Measurements from ENCODE around the gene EFNA4. TPM values are rescaled to one million over a fixed set of nuclear protein-coding genes. Genes with fewer than 3 reads are reported as not detected.
A peak's percentile ranks its signal among the peaks of the same experiment; 100 is the strongest.

Gene EFNA4
- total RNA-seq, 1 donor from 2014 or later, result 10.7 TPM

- peak overlapping the region; percentile 71 for H3K27ac Mint-ChIP-seq
- no peaks in the 10 kb centered on the region for H3K9me3 ChIP-seq (ENCODE audit: low read depth)
- peak overlapping the region; percentile 53 for H3K4me3 Mint-ChIP-seq
- no peak overlapping the region for H3K9ac ChIP-seq
- H3K36me3 Mint-ChIP-seq, result peaks cover 2% of the 10 kb centered on the region
- peaks cover 25% of the 10 kb centered on the region for H3K4me1 Mint-ChIP-seq
- peaks cover 16% of the 10 kb centered on the region for H3K27me3 Mint-ChIP-seq (ENCODE audit: insufficient read depth, low read depth)
- H2AFZ ChIP-seq (replicated peaks), result no peak overlapping the region
- peaks cover 25% of the 10 kb centered on the region for H3F3A ChIP-seq (ENCODE audit: low read depth)
- peaks cover 5% of the 10 kb centered on the region for H4K20me1 ChIP-seq (ENCODE audit: low read depth)
- peak overlapping the region; percentile 50 for H3K27ac ChIP-seq
- peaks cover 26% of the 10 kb centered on the region for H3K4me1 ChIP-seq
- DNase-seq (ENCODE audit: low spot score), result peak; percentile 46
- H3K36me3 ChIP-seq, result no peaks in the 10 kb centered on the region
- H3K9me3 Mint-ChIP-seq, result no peaks in the 10 kb centered on the region
- no peaks in the 10 kb centered on the region for H3K79me2 ChIP-seq (ENCODE audit: low read depth)
- no peak for TF ChIP-seq EZH2phosphoT487 (IDR thresholded peaks at IDR 0.05)
- TF ChIP-seq CTCF (IDR thresholded peaks at IDR 0.05), result no peak
- TF ChIP-seq EZH2 (IDR thresholded peaks at IDR 0.05), result no peak
- H3K4me2 ChIP-seq, result peak overlapping the region; percentile 40
- no peak overlapping the region for H3K4me3 ChIP-seq
- no peaks in the 10 kb centered on the region for H3K27me3 ChIP-seq
These were observed 44.8 kb upstream of the EFNA4 start for GRCh38 chr1:155018617-155019348.

GRCh38 chr1:155019377-155020245, 43.9 kb upstream of the EFNA4 start:
- H2AFZ ChIP-seq (replicated peaks), result no peak overlapping the region
- no peaks in the 10 kb centered on the region for H3K79me2 ChIP-seq (ENCODE audit: low read depth)
- H3K27me3 ChIP-seq, result no peaks in the 10 kb centered on the region
- H3K4me2 ChIP-seq, result peak overlapping the region; percentile 40
- H3F3A ChIP-seq (ENCODE audit: low read depth), result peaks cover 20% of the 10 kb centered on the region
- Mint-ChIP-seq H3K27ac (peak overlapping the region; percentile 44), H3K4me1 (peaks cover 25% of the 10 kb centered on the region), H3K27me3 (ENCODE audit: insufficient read depth, low read depth) (peaks cover 19% of the 10 kb centered on the region), H3K4me3 (peak overlapping the region; percentile 27), H3K36me3 (peaks cover 2% of the 10 kb centered on the region), H3K9me3 (no peaks in the 10 kb centered on the region)
- H3K9ac ChIP-seq, result no peak overlapping the region
- no peaks in the 10 kb centered on the region for H3K9me3 ChIP-seq (ENCODE audit: low read depth)
- no peaks in the 10 kb centered on the region for H3K36me3 ChIP-seq
- DNase-seq (ENCODE audit: low spot score), result no peak
- H3K27ac ChIP-seq, result peak overlapping the region; percentile 50
- no peak overlapping the region for H3K4me3 ChIP-seq
- peaks cover 5% of the 10 kb centered on the region for H4K20me1 ChIP-seq (ENCODE audit: low read depth)
- no peak for TF ChIP-seq EZH2phosphoT487 (IDR thresholded peaks at IDR 0.05)
- no peak for TF ChIP-seq EZH2 (IDR thresholded peaks at IDR 0.05)
- no peak for TF ChIP-seq CTCF (IDR thresholded peaks at IDR 0.05)
- peaks cover 26% of the 10 kb centered on the region for H3K4me1 ChIP-seq

GRCh38 chr1:155022136-155022926, 41.2 kb upstream of the EFNA4 start:
- Histone ChIP-seq H3K27me3 (no peaks in the 10 kb centered on the region), H3K4me3 (no peak overlapping the region), H3K9ac (no peak overlapping the region), H3K4me1 (peaks cover 21% of the 10 kb centered on the region), H3K27ac (no peak overlapping the region), H3K9me3 (ENCODE audit: low read depth) (no peaks in the 10 kb centered on the region), H3K4me2 (no peak overlapping the region), H3K79me2 (ENCODE audit: low read depth) (no peaks in the 10 kb centered on the region), H3F3A (ENCODE audit: low read depth) (peaks cover 17% of the 10 kb centered on the region), H2AFZ (replicated peaks) (no peak overlapping the region), H4K20me1 (ENCODE audit: low read depth) (peaks cover 5% of the 10 kb centered on the region), H3K36me3 (no peaks in the 10 kb centered on the region)
- peak overlapping the region; percentile 46 for H3K27ac Mint-ChIP-seq
- H3K9me3 Mint-ChIP-seq, result no peaks in the 10 kb centered on the region
- H3K4me3 Mint-ChIP-seq, result no peak overlapping the region
- no peak for DNase-seq (ENCODE audit: low spot score)
- TF ChIP-seq CTCF (IDR thresholded peaks at IDR 0.05) (no peak), EZH2phosphoT487 (IDR thresholded peaks at IDR 0.05) (no peak), EZH2 (IDR thresholded peaks at IDR 0.05) (no peak)
- H3K36me3 Mint-ChIP-seq, result no peaks in the 10 kb centered on the region
- H3K27me3 Mint-ChIP-seq (ENCODE audit: insufficient read depth, low read depth), result peaks cover 23% of the 10 kb centered on the region
- peaks cover 23% of the 10 kb centered on the region for H3K4me1 Mint-ChIP-seq
